ENCODE results near the gene CTNND2. TPM values are rescaled to one million over a fixed set of nuclear protein-coding genes. Genes with fewer than 3 reads are reported as not detected.

The CTNND2 gene
- total RNA-seq, 1 experiment from 2014 or later = not detected

- Histone ChIP-seq H3K4me1 (ENCODE audit: insufficient read depth, low read length, poor library complexity, severe bottlenecking) (no peaks in the 10 kb centered on the region), H3K27me3 (replicated peaks; ENCODE audit: insufficient read depth, low read depth, low read length, poor library complexity) (peaks cover 5% of the 10 kb centered on the region), H3K27ac (ENCODE audit: low read depth, low read length, poor library complexity, severe bottlenecking) (no peak overlapping the region), H3K36me3 (ENCODE audit: insufficient read depth, low read length, poor library complexity, severe bottlenecking) (no peaks in the 10 kb centered on the region), H3K4me3 (ENCODE audit: low read depth, low read length, poor library complexity, severe bottlenecking) (no peak overlapping the region), H3K9me3 (ENCODE audit: low read depth, low read length, poor library complexity, severe bottlenecking) (no peaks in the 10 kb centered on the region)
- POLR2A ChIA-PET (ENCODE audit: low non-redundant PET) = no interaction called here
- CTCF ChIA-PET = no interaction called here
- BruUV-seq (replicated peaks) = no TSS peak
- no peak for DNase-seq (ENCODE audit: low spot score)
- no peak for TF ChIP-seq EZH2 (IDR thresholded peaks at IDR 0.05; ENCODE audit: borderline replicate concordance, low read depth, low read length, poor library complexity, severe bottlenecking)
- no peak for TF ChIP-seq CTCF (conservative IDR thresholded peaks at IDR 0.05; ENCODE audit: low read depth, low read length)
- intact Hi-C loops (cut with micrococcal nuclease; ENCODE audit: unreplicated experiment) = no loop called here
Measured at GRCh38 chr5:11054014-11054413, 850.2 kb downstream of the CTNND2 start.

- ChIA-PET CTCF (no interaction called here), POLR2A (ENCODE audit: low non-redundant PET) (no interaction called here)
- H3K27me3 ChIP-seq (replicated peaks; ENCODE audit: insufficient read depth, low read depth, low read length, poor library complexity) = peaks cover 5% of the 10 kb centered on the region
- no peaks in the 10 kb centered on the region for H3K4me1 ChIP-seq (ENCODE audit: insufficient read depth, low read length, poor library complexity, severe bottlenecking)
- H3K27ac ChIP-seq (ENCODE audit: low read depth, low read length, poor library complexity, severe bottlenecking) = no peak overlapping the region
- no TSS peak for BruUV-seq (replicated peaks)
- H3K9me3 ChIP-seq (ENCODE audit: low read depth, low read length, poor library complexity, severe bottlenecking) = no peaks in the 10 kb centered on the region
- DNase-seq (ENCODE audit: low spot score) = no peak
- no peak for TF ChIP-seq CTCF (conservative IDR thresholded peaks at IDR 0.05; ENCODE audit: low read depth, low read length)
- TF ChIP-seq EZH2 (IDR thresholded peaks at IDR 0.05; ENCODE audit: borderline replicate concordance, low read depth, low read length, poor library complexity, severe bottlenecking) = no peak
- intact Hi-C loops (cut with micrococcal nuclease; ENCODE audit: unreplicated experiment) = no loop called here
- H3K4me3 ChIP-seq (ENCODE audit: low read depth, low read length, poor library complexity, severe bottlenecking) = no peak overlapping the region
- no peaks in the 10 kb centered on the region for H3K36me3 ChIP-seq (ENCODE audit: insufficient read depth, low read length, poor library complexity, severe bottlenecking)
Measured at GRCh38 chr5:11052871-11053270, 851.4 kb downstream of the CTNND2 start.

- DNase-seq (ENCODE audit: low spot score) = no peak
- CTCF ChIA-PET = no interaction called here
Measured at GRCh38 chr5:11050596-11051304, 853.5 kb downstream of the CTNND2 start.

More at GRCh38 chr5:11050596-11051304, 853.5 kb downstream of the CTNND2 start:
- Histone ChIP-seq H3K27ac (ENCODE audit: low read depth, low read length, poor library complexity, severe bottlenecking) (no peak overlapping the region), H3K4me1 (ENCODE audit: insufficient read depth, low read length, poor library complexity, severe bottlenecking) (no peaks in the 10 kb centered on the region), H3K36me3 (ENCODE audit: insufficient read depth, low read length, poor library complexity, severe bottlenecking) (no peaks in the 10 kb centered on the region), H3K9me3 (ENCODE audit: low read depth, low read length, poor library complexity, severe bottlenecking) (no peaks in the 10 kb centered on the region), H3K27me3 (replicated peaks; ENCODE audit: insufficient read depth, low read depth, low read length, poor library complexity) (peaks cover 5% of the 10 kb centered on the region), H3K4me3 (ENCODE audit: low read depth, low read length, poor library complexity, severe bottlenecking) (no peak overlapping the region)
- intact Hi-C loops (cut with micrococcal nuclease; ENCODE audit: unreplicated experiment) = no loop called here
- no TSS peak for BruUV-seq (replicated peaks)
- no peak for TF ChIP-seq EZH2 (IDR thresholded peaks at IDR 0.05; ENCODE audit: borderline replicate concordance, low read depth, low read length, poor library complexity, severe bottlenecking)
- no peak for TF ChIP-seq CTCF (conservative IDR thresholded peaks at IDR 0.05; ENCODE audit: low read depth, low read length)
- POLR2A ChIA-PET (ENCODE audit: low non-redundant PET) = no interaction called here

Data from A673 (cell line).